KOPT-K1 (cell line): ENCODE data around the gene IDH3G.

Experiments used
- H3K27ac ChIP-seq: fragments of 200-600 bp; sonication (generic); 2 replicates; pipeline ENCODE4 v1.5.1; 2016; ENCODE audit warnings: antibody characterized with exemption, mild to moderate bottlenecking, low read depth, low read length; ENCODE audit not compliant: poor library complexity, severe bottlenecking
- H3K36me3 ChIP-seq: fragments of 200-600 bp; sonication (generic); 2 replicates; pipeline ENCODE4 v1.5.1; 2017; ENCODE audit warnings: antibody characterized with exemption, mild to moderate bottlenecking, low read length, moderate library complexity; ENCODE audit not compliant: insufficient read depth
- H3K9me3 ChIP-seq: fragments of 200-600 bp; sonication (generic); 2 replicates; pipeline ENCODE4 v1.5.1; 2017; ENCODE audit warnings: antibody characterized with exemption, low read length, mild to moderate bottlenecking; ENCODE audit not compliant: insufficient read depth, poor library complexity, severe bottlenecking

Gene IDH3G

DNA sequence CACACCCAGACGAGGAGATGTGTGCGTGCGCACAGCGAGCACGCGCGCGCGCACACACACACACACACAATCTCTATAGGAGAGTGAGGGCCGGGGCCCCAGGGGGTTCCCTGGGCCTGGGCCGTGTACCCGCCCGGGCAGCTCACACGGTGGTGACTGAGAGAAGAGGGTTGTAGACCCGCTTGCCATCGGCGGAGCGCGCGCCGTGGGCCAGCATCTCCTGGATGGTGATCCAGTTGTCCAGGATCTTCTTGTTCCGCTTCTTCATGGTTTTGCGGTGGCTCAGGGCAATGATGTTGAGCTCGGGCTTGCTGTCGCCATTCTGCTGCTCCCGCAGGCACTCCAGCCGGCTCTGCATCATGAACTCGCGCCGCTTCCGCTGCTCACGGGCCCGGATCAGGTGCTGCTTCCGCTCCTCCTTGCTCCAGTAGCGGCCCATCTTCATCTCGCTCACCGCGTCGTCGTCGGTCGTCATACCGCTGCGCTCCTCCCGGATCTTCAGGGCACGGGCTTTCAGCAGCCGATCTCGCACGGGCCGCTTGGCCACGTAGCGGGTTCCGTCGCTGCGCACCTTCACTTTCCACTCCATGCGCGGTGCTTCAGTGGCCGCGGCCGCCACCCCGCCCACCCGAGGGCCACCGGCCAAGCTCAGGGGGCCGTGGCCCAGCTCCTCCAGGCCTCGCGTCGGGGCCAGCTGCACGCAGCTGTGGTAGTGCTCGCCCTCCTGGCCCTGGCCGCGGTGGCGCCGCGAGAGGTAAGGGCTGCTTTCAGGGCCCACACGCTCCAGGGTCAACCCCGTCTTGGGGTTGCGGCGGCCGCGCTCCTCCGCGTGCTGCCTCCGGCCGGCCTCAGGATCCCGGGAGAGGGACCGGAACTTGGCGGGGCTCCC is 9.3 kb upstream of the IDH3G start:
- H3K36me3 ChIP-seq = peaks cover 11% of the 10 kb centered on the region
- H3K27ac ChIP-seq = no peak overlapping the region
- H3K9me3 ChIP-seq = no peaks in the 10 kb centered on the region

DNA sequence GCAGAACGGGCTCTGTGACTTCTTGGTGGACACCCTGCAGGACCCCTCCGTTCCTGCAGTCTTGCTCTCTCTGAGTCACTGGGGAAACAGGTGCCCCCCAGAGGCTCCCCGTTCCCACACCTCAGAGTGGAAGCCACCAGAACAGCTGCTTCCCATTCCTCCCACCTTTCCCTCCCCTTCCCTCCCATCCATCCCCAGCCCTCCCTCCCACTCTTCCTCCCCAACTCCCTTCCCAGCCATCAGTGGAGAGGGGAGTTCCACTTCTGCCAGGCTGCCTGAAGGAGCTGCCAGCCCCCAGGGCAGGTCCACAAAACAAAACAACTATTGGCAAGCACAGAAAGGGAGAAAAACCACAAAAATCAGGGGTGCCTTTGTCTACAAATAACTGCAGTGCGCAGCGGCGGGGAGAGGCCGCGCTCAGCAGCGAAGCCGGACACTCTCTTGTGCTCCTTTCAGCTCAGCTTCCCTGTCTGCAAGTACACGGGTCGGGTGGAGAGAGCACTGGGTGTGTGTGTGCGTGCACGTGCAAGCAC is 8.4 kb upstream of the IDH3G start:
- Histone ChIP-seq H3K36me3 (peaks cover 19% of the 10 kb centered on the region), H3K9me3 (no peaks in the 10 kb centered on the region), H3K27ac (no peak overlapping the region)

GRCh38 chrX:153801669-153802068 is 7.5 kb upstream of the IDH3G start:
- peaks cover 29% of the 10 kb centered on the region for H3K36me3 ChIP-seq
- H3K9me3 ChIP-seq = no peaks in the 10 kb centered on the region
- no peak overlapping the region for H3K27ac ChIP-seq

- no peaks in the 10 kb centered on the region for H3K9me3 ChIP-seq
- H3K36me3 ChIP-seq = peaks cover 38% of the 10 kb centered on the region
- H3K27ac ChIP-seq = no peak overlapping the region
These were observed 6.6 kb upstream of the IDH3G start for GRCh38 chrX:153800746-153801145.

- Histone ChIP-seq H3K27ac (no peak overlapping the region), H3K9me3 (no peaks in the 10 kb centered on the region), H3K36me3 (peaks cover 40% of the 10 kb centered on the region)
These were observed 6.1 kb upstream of the IDH3G start for GRCh38 chrX:153800177-153800722.

GRCh38 chrX:153799326-153799725 is 5.2 kb upstream of the IDH3G start:
- H3K27ac ChIP-seq = no peak overlapping the region
- H3K9me3 ChIP-seq = no peaks in the 10 kb centered on the region
- peaks cover 40% of the 10 kb centered on the region for H3K36me3 ChIP-seq

GRCh38 chrX:153797415-153798015 is 3.3 kb upstream of the IDH3G start:
- H3K27ac ChIP-seq = no peak overlapping the region
- H3K9me3 ChIP-seq = no peaks in the 10 kb centered on the region
- H3K36me3 ChIP-seq = peaks cover 44% of the 10 kb centered on the region

DNA sequence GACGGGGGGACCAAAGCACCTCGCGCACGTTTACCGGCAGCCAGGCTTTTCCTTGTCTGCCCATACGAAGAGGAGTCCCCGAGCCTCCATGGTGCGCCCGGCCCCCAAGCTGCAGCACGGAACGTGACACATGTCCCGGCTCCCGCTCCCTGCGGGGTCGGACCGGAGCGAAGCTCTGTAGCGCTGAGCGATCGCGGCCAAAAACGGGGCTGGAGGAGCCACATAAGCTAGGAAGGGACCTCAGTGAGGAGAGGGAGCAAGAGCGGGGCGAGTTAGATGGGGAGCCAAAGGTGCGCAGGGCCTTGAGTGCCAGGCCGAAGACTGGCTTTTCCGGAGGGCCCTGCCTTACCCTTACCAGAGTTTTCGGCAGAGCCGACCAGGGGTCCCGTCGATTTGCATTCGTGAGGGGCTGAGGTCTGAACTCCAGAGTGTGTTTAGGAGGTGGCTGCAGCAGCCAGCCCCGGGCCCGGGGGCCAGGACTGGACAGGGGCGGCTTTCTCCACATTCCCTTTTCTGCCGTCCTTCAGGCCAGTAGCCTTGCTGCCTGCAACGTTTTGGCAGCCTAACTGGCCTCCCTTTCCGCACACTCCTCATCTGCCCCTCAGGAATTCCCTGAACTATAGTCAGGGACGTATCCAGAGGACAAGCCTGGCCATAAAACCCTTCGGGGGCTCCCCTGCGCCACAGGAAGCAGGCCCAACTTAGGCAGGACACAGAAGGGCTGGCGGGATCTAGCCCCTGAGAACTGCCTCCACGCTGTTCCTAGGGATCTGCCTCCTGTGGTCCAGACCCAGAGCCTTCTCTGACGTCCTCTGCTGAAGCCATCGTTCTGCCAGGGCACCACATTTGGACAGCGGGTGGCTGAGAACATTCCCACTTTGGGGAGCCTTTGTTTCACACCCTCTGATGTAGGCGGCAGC is 982 bp upstream of the IDH3G start:
- Histone ChIP-seq H3K9me3 (no peaks in the 10 kb centered on the region), H3K36me3 (peaks cover 61% of the 10 kb centered on the region), H3K27ac (peak overlapping the region; percentile 94)

- peak overlapping the region; percentile 94 for H3K27ac ChIP-seq
- H3K9me3 ChIP-seq = no peaks in the 10 kb centered on the region
- H3K36me3 ChIP-seq = peaks cover 59% of the 10 kb centered on the region
These were observed 884 bp downstream of the IDH3G start for GRCh38 chrX:153793291-153793690.

GRCh38 chrX:153792368-153792767 is 1.8 kb downstream of the IDH3G start:
- H3K9me3 ChIP-seq = no peaks in the 10 kb centered on the region
- peaks cover 59% of the 10 kb centered on the region for H3K36me3 ChIP-seq

DNA sequence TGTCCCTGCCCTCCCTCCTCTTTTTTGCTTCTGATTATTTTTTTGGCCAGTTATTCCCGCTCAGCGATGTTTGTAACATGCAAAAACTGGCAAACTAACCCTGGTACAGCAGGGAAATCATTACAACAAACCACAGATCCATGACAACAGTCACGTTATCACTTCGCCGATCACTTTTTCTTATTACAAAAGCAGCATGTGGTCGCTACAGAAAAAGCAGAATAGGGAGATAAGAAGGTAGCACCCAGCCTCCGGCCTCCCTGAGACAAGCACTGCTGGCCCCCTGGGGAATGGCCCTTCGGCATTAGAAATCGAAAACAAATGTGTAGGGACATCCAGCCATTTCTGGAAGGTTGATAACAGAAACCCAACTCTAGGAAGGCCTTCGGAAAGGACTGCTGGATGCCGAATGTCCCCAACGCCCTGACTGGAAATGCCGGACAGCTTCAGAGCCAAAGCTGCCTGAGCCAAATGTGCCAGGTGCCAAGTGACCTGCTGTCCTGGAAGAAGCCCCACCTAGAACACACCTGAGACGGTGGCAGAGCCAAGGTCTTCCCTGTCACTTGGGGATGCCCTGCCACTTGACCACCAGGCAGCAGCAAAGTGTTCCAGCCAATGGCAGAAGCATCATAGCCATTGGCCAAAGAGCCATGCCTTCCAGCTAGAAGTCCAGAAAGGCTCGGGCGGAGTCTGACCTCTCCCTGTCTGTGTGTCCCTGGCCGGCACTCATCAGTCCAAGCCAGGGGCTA is 2.9 kb downstream of the IDH3G start:
- H3K27ac ChIP-seq = no peak overlapping the region
- H3K36me3 ChIP-seq = peaks cover 59% of the 10 kb centered on the region

More at GRCh38 chrX:153792368-153792767, 1.8 kb downstream of the IDH3G start:
- no peak overlapping the region for H3K27ac ChIP-seq

DNA sequence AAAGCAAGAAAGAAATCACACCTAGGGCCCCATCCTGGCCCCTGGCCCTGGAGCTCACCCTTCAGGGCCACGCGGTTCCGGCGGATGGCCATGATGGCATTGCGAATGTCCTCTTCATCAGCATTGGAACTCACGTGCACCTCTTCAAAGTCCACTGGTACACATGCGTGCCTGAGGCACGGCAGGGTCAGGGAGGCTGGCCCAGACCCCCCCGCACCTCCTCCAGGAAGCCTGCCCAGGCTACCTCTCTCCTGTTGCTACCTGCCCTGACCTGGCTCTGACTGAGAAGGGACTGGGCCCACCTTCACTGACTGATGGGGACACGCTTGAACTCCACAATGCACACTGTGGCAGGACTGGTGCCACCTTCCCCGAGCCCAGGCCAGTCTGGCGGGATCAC is 4.5 kb downstream of the IDH3G start:
- no peaks in the 10 kb centered on the region for H3K9me3 ChIP-seq
- no peak overlapping the region for H3K27ac ChIP-seq
- peaks cover 62% of the 10 kb centered on the region; the same call in 1 of the 2 replicates for H3K36me3 ChIP-seq

More for the DNA sequence above, 2.9 kb downstream of the IDH3G start:
- no peaks in the 10 kb centered on the region for H3K9me3 ChIP-seq

DNA sequence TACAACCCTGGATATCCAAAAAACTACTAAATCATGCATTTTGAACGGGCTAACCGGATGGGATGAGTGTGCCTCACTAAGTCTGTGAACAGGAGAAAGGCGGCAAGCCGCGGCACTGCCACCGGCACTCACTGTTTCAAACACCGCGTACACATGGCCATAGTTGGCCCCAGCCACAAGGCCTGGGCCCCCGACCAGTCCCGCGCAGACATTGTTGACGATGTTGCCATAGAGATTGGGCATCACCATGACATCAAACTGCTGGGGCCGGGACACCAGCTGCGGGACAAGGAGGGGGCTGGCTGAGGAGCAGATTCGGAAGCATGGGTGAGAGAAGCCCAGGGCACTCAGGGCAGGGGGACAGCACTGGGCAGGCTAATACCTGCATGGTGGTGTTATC is 7.5 kb downstream of the IDH3G start:
- Histone ChIP-seq H3K9me3 (no peaks in the 10 kb centered on the region), H3K36me3 (peaks cover 49% of the 10 kb centered on the region; the same call in 1 of the 2 replicates), H3K27ac (no peak overlapping the region)
